HG02678 (cell line): ENCODE data around the gene B3GNT7.
A peak's percentile ranks its signal among the peaks of the same experiment; 100 is the strongest.

Experiments used
- ATAC-seq: cut with Tn5 transposase; IDR thresholded peaks from one replicate; pipeline ENCODE4 v1.9.1; 2021; ENCODE audit warnings: mild to moderate bottlenecking, moderate library complexity; ENCODE audit not compliant: unreplicated experiment

The B3GNT7 gene

DNA sequence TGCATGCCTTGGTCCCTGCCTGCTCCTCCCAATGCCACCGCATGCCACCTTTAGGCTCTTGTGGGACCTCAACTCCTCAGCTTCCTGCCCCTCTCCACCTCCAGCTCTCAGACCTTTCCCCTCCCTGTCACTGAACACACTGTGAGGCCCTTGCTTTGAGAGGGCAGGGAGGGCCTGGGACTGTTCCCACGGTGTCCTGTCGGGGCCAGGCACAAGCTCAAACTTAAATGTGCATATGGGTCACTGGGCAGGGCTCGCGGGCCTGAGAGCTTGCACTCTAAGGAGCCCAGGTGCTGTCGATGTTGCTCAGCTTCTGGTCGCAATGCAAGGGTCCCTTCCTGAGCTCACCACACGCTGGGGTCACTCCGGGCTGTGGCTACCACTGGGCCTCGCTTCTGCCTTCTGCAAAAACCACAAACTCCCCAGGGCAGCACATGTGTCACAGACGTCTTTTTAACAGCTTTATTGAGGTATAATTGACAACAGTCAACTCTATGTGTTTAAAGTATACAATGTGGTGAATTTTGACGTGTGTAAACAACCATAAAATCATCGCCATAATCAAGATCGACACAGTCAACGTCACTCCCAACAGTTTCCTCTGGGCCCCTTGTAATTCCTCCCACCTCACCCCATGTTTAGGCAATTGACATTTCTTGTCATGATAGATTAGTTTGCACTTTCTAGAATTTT is 11.9 kb upstream of the B3GNT7 start:
- no peak for ATAC-seq

GRCh38 chr2:231384109-231384435 is 11.4 kb upstream of the B3GNT7 start:
- no peak for ATAC-seq

DNA sequence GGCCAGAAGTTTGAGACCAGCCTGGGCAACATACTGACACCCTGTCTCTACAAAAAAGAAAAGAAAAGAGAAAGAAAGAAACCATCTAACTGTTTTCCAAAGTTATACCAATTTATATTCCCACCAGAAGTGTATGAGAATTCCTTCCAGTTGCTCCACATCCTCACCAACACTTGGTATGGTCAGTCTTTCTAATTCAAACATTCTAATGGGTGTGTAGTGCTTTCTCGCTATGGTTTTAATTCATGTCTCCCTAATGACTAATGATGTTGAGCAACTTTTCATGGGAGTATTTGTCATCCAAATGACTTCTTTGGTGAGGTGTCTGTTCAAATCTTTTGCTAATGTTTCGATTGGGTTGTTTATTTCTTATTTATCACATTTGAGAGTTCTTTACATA is 10.5 kb upstream of the B3GNT7 start:
- no peak for ATAC-seq

DNA sequence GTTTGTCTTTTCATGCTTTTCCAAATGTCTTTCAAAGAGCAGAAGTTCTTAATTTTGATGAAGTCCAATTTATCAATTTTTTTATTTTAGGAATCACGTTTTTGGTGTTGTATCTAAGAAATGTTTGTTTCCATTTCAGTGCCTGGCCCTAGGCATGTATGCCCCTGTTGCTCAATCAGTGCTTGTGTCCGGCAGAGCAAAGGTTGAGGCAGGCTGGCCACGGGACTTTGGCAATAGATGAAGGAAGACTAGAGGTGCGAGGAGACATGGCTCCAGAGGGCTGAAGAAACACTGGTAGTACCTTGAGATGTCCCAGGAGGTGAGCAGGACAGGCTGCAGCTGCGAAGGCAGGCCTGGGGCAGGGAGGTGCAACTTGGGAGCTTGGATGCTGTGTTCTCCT is 10.1 kb upstream of the B3GNT7 start:
- no peak for ATAC-seq

GRCh38 chr2:231386446-231386845 is 9.1 kb upstream of the B3GNT7 start:
- ATAC-seq, result no peak

DNA sequence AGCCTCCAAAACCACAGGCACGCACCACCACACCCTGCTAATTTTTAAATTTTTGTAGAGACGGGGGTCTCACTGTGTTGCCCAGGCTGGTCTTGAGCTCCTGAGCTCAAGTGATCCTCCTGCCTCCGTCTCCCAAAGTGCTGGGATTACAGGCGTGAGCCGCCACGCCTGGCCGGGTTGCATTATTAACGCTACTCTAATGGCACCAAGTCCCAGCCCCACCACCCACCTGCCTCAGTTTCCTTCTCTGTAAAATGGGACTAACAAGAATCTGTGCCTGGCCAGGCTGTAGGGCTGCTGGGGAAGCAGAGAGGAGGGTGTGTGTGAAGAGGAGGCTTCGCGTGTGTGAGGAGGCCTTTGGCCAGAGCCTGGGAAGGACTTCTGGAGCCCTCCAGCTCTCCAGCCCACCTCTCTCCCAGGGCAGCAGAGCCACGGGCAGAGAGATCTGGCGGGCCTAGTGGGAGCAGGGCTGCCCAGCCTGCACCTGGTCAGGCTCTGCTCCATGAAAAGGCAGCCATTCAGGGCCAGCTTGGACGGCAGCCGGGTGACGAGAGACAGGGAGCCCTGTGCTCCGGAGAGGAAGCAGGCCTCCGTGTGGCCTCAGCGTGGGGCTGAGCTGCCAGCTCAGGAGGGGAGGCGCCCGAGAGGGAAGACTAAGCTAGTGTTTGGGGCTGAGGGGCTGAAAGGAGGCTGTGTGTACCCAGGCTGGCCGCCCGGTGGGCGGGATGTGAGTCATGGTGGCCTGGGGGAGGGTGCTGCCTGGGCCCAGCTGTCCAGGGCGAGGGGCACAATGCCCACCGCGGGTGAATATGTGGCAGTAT is 7.4 kb upstream of the B3GNT7 start:
- no peak for ATAC-seq

GRCh38 chr2:231388725-231389346 is 6.7 kb upstream of the B3GNT7 start:
- no peak for ATAC-seq

DNA sequence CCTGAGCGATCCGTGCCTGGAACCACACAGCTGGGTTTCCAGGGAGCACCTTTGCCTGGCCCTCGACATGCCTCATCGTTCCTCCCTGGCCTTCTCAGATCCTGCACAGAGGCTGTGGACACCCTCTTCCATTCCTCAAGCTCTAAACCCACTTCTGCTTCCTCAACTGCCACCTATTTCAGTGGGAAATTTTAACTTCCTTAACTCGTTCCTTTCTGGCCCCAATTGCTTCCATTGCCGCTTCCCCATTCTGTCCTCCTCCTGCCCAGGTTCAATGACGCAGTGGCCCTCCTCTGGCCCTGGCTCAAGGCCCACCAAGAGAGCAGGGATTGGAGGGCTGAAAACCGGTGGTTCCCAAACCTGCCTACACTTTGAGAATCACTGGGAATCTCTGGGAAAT is 4.8 kb upstream of the B3GNT7 start:
- no peak for ATAC-seq

DNA sequence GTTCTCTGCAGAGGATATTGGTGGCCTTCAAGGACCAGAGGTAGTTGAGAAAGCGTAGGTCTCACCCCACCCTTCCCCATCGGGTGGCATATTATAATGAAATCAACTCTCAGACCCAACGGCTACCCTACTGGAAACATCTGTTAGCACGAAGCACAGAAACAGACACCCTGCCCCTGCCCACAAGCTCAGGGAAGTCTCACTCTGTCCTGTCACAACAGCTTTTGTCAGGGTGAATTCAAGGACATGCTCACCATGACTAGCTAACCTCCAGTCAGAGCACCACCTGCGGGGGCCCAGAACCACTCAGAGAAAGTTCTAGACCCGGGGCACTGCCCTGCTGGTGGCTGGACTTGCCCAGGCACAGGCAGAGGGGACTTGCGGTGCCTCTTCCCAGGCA is 3.5 kb upstream of the B3GNT7 start:
- no peak for ATAC-seq

DNA sequence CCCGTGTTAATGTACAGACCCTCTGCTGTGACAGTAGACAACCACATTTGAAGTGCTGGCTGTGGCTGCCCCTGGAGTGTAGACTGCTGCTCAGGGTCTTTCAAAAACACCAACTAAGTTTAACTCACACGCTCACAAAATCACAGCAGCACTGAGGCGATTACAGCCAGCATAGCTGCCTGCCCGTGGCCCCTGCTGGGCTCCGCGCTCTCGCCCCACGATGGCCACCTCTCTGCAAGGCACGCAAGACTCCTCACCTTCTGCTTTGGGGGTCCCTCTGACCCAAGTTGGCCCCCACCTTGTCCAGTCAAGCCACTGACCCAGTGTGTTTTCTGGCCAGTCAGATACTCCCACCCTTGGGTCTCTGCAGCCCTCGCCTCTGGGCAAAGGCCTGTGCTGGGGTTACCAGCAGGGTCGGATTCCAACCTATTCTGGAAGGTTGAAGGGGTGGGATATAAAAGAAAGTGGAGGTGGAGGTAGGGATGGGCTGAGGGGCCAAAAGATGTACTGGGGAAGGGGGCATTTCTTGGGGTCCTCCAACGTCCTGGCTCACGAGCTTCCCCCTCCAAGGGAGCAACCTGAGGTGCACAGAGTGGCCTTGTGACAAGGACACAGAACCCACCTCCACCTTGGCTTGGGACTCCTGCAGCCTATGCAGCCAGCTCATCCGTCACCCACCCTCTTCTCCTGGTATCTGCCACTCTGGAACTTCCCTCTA is 2.9 kb upstream of the B3GNT7 start:
- ATAC-seq, result no peak

- ATAC-seq, result peak; percentile 47
Measured at GRCh38 chr2:231393149-231394131, 2.1 kb upstream of the B3GNT7 start.

DNA sequence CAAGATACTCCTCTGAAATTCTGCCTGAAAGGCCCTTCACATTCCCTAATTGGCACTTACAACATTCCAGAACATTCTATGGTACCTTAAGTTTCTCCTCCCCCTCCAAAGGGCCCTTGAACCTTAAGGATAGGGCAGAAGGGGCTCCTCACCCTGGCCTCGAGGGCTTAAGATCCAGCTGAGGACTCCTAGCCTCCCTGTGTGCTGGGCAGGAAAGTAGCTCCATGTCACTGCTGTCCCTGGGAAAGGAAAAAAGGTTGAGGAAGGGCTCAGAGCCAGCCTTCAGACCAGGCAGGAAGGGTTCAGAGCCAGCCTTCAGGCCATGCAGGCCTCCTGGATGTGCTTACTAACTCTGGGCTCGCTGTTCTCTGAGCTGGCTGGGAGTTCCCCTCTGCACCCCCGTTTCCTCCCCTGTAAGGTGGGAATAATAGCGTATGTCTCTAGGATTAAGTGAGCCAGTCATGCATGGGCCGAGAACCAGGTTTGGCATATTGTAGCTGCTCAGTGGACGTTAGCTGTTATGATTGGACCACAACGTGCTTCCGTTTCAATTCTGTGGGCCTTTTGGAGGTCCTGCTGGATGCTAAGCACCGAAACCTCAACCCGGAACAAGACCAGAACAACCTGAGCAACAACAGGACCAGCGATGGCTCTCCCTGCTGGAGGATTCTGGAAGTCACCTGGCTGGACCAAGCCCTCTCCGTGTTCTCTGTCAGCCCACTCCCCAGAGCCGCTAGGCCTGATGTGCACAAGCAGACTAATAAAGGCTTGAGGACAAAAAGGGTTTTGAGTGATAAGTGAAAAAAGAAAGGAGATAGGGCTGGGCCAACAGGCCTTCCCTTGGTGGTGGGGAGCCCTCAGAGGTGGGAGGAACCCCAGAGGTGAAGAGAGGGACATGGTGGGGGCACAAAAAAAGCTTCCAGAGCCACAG is 1.0 kb upstream of the B3GNT7 start:
- ATAC-seq, result peak; percentile 43

DNA sequence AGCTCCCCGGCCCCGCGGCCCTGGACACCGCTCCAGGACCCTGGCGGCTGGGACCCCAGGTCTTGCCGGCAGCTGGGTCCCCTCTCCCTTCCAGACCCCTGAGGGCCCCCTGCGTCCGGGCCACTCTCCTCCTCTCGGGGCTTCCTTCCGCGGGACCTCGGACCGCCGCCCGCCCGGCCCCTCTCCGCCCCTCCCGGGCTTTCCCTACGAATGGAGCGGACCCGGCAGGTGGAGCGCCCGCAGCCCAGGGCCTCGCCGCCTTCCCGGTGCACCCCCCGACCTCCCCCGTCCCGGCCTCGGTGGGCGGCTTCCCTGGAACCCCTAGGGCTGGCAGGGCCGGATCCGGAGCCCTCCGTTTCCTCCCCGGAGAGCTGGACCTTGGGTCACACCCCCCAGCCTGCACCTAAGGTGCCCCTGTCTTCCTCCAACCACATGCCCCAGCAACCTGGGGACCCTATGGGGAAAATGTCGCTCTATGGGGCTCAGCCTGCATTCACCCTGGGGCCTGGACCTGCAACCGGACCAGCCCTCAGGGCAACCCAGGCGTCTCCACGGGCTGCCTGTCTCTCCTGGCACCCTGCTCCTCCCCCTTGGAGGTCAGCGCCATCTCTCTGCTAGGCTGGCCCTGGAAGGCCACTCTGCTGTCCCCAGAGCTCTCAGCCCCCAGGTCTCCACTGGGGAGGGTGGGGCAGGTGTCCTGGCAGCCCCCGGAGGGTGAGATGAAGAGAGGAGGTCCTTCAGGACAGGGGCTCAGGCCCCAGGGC is 730 bp downstream of the B3GNT7 start:
- no peak for ATAC-seq

DNA sequence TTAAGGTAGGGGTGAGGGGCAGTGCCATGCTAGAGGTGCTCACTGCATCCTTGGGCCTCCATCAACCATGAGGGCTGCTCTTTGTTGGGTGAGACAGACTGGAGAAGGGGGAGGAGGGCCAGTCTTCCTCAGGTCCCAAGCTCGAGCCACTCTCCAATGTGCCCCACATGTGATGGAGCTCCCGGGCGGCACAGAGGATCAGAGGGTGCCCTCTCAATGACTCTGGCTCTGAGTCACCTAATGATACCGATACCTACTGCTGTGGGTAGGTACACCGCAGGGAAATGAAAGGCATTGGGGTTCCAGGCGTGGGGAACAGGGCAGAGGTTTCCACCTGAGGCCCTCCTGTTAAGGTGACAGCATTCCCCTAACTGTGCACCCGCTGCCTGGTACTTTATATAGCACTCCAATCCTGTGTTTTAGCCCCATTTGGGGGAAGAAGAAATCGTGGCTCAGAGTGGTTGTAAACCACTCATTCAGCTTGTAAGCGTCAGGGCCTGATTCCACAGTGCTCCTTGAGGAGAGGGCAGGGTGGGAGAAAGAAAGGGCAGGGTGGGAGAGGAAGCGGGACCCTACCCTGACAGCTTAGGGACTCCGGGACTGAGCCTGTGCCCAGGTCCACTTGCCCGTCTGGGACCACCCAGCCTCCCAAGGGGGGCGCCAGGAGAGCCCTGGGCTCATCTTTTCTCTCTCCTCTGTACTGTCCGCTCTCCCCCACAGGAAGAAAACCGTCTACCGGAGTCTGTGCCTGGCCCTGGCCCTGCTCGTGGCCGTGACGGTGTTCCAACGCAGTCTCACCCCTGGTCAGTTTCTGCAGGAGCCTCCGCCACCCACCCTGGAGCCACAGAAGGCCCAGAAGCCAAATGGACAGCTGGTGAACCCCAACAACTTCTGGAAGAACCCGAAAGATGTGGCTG is 1.8 kb downstream of the B3GNT7 start:
- ATAC-seq, result no peak

- no peak for ATAC-seq
Measured at GRCh38 chr2:231397928-231398294, 2.4 kb downstream of the B3GNT7 start.

DNA sequence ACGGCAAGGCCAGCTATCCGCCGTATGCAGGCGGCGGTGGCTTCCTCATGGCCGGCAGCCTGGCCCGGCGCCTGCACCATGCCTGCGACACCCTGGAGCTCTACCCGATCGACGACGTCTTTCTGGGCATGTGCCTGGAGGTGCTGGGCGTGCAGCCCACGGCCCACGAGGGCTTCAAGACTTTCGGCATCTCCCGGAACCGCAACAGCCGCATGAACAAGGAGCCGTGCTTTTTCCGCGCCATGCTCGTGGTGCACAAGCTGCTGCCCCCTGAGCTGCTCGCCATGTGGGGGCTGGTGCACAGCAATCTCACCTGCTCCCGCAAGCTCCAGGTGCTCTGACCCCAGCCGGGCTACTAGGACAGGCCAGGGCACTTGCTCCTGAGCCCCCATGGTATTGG is 3.1 kb downstream of the B3GNT7 start:
- ATAC-seq, result no peak

GRCh38 chr2:231399046-231399852 is 3.7 kb downstream of the B3GNT7 start:
- no peak for ATAC-seq
